ENCODE measurements around the gene CD52.

DNA sequence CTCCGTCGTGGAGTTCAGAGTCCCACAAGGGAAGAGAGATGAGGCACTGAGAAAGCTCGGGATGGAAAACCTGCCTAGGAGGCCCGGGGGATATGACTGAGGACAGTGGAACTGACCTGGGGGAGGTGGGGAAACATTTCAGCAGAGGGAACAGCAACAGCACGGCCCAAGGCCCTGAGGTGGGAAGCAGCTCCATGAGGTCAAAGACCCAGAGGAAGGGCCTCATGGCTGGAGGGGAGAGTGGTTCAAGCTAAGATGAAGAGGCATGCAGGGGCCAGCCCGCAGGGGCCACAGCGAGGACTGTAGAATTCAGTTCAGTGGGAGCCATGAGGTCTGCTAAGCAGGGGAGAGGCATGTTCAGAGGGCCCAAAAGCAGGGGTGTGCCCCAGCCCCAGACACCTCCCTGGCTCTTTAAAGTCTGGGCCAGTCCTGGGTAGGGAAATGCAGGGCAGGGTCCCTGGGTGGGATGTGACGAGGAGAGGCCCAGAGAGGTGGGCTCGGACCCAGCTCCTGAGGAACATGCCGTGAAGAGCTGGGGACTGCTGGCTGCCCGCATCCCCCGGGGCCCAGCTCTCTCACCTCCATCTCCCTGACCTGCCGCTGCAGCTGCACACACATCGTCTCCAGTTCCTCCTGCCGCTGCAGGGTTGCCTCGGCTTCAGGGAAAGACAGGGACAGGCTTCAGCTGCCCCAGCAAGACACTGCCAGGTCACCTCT, 21.3 kb upstream of the CD52 start:
- TF ChIP-seq CTCF (IDR thresholded peaks at IDR 0.05; ENCODE audit: low read depth, low read length) (no peak), EZH2phosphoT487 (IDR thresholded peaks at IDR 0.05; ENCODE audit: low read depth) (no peak)
